GM19455 (cell line): ENCODE data around the gene NDRG2.
"Not testable (repeated sequence)": the region's sequence is repeated elsewhere in the genome, so short reads cannot be mapped to it uniquely, and the experiment has no call there.

Experiments used
- ATAC-seq: cut with Tn5 transposase; IDR thresholded peaks from one replicate; pipeline ENCODE4 v1.9.1; 2021; ENCODE audit not compliant: unreplicated experiment

Gene NDRG2

GRCh38 chr14:21056520-21057163, 31.8 kb upstream of the NDRG2 start:
- ATAC-seq, result no peak

- no peak for ATAC-seq
These were observed 30.7 kb upstream of the NDRG2 start for GRCh38 chr14:21055432-21056117.

DNA sequence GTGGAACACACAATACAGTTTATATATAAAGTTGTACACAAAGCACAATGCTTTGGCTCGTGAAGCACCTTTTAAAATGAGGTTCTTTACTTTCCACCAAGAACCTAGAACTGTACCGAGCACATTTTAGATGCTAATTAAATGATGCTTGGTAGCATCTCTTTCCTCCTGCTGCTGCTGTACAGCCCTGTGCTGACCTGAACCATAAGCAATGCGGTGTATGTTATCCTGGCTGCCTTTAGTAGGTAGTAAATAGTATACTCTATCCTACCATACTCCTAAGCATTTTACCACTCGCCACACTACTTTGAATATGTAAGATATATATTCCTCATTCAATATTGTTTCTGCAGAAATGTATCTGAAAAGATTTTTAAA, 29.9 kb upstream of the NDRG2 start:
- no peak for ATAC-seq

- ATAC-seq, result no peak
These were observed 29.4 kb upstream of the NDRG2 start for GRCh38 chr14:21054123-21054767.

DNA sequence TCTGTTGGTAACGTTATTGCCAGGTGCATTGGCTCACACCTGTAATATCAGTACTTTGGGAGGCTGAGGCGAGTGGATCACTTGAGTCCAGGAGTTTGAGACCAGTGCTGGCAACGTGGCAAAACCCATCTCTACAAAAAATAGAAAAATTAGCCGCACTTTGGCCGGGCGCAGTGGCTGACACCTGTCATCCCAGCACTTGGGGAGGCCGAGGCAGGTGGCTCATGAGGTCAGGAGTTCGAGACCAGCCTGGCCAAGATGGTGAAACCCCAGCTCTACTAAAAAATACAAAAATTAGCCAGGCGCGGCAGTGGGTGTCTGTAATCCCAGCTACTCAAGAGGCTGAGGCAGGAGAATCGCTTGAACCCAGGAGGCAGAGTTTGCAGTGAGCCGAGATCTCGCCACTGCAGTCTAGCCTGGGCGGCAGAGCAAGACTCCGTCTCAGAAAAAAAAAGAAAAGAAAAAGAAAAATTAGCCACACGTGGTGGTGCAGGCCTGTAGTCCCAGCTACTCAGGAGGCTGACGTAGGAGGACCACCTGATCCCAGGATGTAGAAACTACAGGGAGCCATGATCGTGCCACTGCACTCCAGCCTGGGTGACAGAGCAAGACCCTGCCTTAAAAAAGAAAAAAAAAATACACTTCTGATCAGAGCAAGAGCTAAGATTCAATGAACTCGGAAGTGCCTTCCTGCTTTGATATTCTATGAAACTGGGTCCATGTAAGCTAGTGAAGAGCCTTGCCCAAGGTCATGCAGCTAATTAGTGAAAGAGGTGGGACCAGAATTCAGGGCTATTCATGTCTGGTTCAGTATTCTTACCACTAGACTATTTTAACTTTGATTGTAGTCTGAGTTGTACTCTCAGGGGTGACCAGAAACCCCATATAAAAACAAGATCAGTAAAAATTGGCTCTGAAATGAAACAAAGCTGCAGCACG, 28.6 kb upstream of the NDRG2 start:
- no peak for ATAC-seq

- ATAC-seq, result no peak
These were observed 25.7 kb upstream of the NDRG2 start for GRCh38 chr14:21050597-21050996.

GRCh38 chr14:21049271-21049673, 24.4 kb upstream of the NDRG2 start:
- ATAC-seq, result no peak

GRCh38 chr14:21048638-21049037, 23.8 kb upstream of the NDRG2 start:
- no peak for ATAC-seq

GRCh38 chr14:21047378-21047781, 22.5 kb upstream of the NDRG2 start:
- ATAC-seq, result no peak

GRCh38 chr14:21043974-21044618, 19.2 kb upstream of the NDRG2 start:
- ATAC-seq, result no peak

GRCh38 chr14:21043387-21043973, 18.6 kb upstream of the NDRG2 start:
- ATAC-seq, result no peak

GRCh38 chr14:21042918-21043317, 18.1 kb upstream of the NDRG2 start:
- no peak for ATAC-seq

DNA sequence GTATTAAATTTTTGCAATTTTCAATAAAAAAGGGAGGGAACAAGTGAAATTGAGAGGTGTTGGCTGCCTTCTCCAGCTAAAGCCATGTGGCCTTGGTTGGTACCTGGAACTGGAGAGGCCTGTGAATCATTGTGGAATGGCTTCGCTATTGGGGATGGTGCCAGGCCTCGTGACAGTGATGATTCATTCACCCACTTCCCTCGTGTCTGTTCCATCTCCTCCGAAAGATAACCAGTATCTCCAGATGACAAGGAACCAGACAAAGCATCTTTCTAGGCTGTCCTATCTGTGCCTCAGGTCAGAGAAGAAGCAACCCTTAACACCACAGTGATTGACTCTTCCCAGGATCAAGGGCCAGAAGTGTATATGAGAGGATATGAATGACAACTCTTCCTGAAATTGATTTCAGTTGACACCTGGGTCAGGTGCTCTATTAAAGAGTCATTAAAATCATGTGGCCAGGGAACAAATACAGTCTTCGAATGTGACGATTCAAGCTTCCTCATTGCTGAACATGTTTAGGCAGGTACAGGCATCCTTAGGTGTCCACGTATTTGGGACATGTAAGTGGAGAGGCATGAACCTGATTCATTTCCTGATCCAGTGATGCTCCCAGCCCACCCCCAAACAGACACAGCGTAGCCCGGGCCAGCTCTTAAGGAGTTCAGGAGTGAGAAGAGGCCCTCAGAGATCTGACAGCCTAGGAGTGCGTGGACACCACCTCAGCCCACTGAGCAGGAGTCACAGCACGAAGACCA, 17.0 kb upstream of the NDRG2 start, which contains the start of gene RNASE7:
Gene RNASE7 (plus strand): TSS at position 687 of the 758 bp plus-strand sequence. CDS start 631 bp downstream, outside the sequence.
- ATAC-seq, result no peak

GRCh38 chr14:21040941-21041340, 16.1 kb upstream of the NDRG2 start:
- not testable (repeated sequence) for ATAC-seq

- ATAC-seq, result no peak
These were observed 15.6 kb upstream of the NDRG2 start for GRCh38 chr14:21040370-21040925.

- no peak for ATAC-seq
These were observed 14.9 kb upstream of the NDRG2 start for GRCh38 chr14:21039585-21040369.

DNA sequence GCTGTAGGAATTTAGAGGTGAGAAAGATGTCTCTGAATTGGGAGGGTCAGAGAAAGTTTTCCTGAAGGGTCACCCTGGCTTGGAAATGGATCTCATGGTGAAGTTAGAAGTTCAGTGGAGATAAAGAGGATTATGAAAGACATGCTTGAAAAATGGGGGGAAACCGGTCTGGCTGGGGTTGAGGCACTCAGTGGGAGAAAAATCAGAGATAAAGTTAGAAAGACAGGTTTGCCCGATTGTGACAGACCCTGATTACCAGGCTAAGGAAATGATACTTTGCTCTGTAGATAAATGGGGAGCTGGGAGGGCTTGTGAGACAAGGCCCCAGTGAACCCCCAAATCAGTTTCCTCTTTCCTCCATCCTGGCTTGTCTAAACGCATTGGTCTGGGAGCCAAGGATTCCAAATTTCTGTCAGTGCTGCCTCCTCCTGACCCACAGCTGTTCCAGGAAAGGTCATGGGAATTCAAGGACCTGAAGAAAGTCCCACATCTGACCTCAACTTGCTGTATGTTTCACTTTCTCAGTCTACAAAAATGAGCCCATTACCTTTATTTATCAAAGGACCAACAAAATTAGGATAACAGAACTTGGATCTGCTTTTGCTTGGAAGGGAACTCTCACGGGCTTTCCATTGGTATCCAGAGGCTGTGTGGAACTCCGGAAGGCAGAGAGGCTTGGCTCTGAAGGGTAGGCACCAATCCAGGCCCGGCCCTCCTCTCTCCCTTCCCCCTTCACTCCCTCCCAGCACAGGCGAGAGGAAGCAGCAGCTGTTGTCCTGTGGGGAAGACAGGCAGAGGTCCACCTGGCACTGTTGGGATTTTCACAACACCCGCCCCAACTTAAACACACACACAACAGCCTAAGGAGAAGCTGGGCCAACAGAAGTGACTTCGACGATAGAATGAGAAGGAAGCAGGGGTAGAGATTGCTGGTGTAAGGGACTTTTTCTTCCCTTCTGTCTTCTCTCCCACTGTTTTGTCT, 13.9 kb upstream of the NDRG2 start:
- ATAC-seq, result no peak
